Smooth muscle cell (in vitro differentiated cells): ENCODE data around the gene ZNF417. TPM values are rescaled to one million over a fixed set of nuclear protein-coding genes. Genes with fewer than 3 reads are reported as not detected.

Experiments used
- DNase-seq: peaks from one replicate; lab custom pipeline; 2025; ENCODE audit not compliant: unreplicated experiment; lab: John Stamatoyannopoulos, UW
- H2AFZ ChIP-seq: fragments of 200-600 bp; sonication (generic); 2 replicates; pipeline ENCODE4 v1.6.0; 2016; ENCODE audit warnings: antibody characterized with exemption, low read depth, mild to moderate bottlenecking
- H3F3A ChIP-seq: fragments of 200-600 bp; sonication (generic); 2 replicates; pipeline ENCODE4 v1.6.0; 2017; ENCODE audit warnings: antibody characterized with exemption, low read depth
- H3K27ac ChIP-seq: fragments of 200-600 bp; sonication (generic); 2 replicates; pipeline ENCODE4 v1.5.1; 2016; ENCODE audit warnings: low read depth, mild to moderate bottlenecking
- H3K27me3 ChIP-seq: fragments of 200-600 bp; sonication (generic); 2 replicates; pipeline ENCODE4 v1.6.1; 2016; ENCODE audit warnings: low read depth, mild to moderate bottlenecking
- H3K36me3 ChIP-seq: fragments of 200-600 bp; sonication (generic); 2 replicates; pipeline ENCODE4 v1.5.1; 2016; ENCODE audit warnings: low read depth
- H3K4me1 ChIP-seq: fragments of 200-600 bp; sonication (generic); 2 replicates; pipeline ENCODE4 v1.5.1; 2016; ENCODE audit warnings: low read depth
- H3K4me2 ChIP-seq: fragments of 200-600 bp; sonication (generic); 2 replicates; pipeline ENCODE4 v1.6.0; 2016; ENCODE audit warnings: mild to moderate bottlenecking
- H3K4me3 ChIP-seq: fragments of 200-600 bp; sonication (generic); 2 replicates; pipeline ENCODE4 v1.5.1; 2016; ENCODE audit warnings: mild to moderate bottlenecking
- H3K79me2 ChIP-seq: fragments of 200-600 bp; sonication (generic); 2 replicates; pipeline ENCODE4 v1.6.0; 2016; ENCODE audit warnings: low read depth, mild to moderate bottlenecking
- H3K9ac ChIP-seq: fragments of 200-600 bp; sonication (generic); 2 replicates; pipeline ENCODE4 v1.6.0; 2016; ENCODE audit warnings: low read depth
- H3K9me3 ChIP-seq: fragments of 200-600 bp; sonication (generic); replicated peaks from 2 replicates; pipeline ENCODE4 v1.5.1; 2016; ENCODE audit warnings: low read depth
- H4K20me1 ChIP-seq: fragments of 200-600 bp; sonication (generic); 2 replicates; pipeline ENCODE4 v1.6.0; 2016; ENCODE audit warnings: low read depth
- CTCF ChIP-seq: fragments of 200-600 bp; sonication (generic); IDR thresholded peaks from 2 replicates; pipeline ENCODE4 v1.5.1; 2017; ENCODE audit warnings: borderline replicate concordance, mild to moderate bottlenecking, antibody characterized with exemption; ENCODE audit not compliant: insufficient read depth, poor library complexity, severe bottlenecking
- WGBS: methylation state at CpG from one replicate; pipeline ENCODE4 v1.1.7; 2016; ENCODE audit warnings: low lambda C conversion rate; 5-methylcytosine and 5-hydroxymethylcytosine counted together
- polyA plus RNA-seq: library from polyadenylated mRNA; unstranded; fragments of >200 nt; fragmentation: Nextera tagmentation; extraction: Ambion mirVana; gene quantifications from 2 replicates; pipeline ENCODE4 v1.2.1, GENCODE V29; 2016
- total RNA-seq: library from RNA; depleted of rRNA; stranded (reverse); fragments of >200 nt; gene quantifications from 2 replicates; pipeline ENCODE4 v1.2.3, GENCODE V29; 2014

Gene ZNF417
- total and polyA plus RNA-seq, 2 experiments from 2014 or later, result 2.6 to 9.8 TPM

- H3K36me3 ChIP-seq, result peaks cover 22% of the 10 kb centered on the region
- no peak for DNase-seq
- peaks cover 41% of the 10 kb centered on the region for H3K79me2 ChIP-seq
- H3K27ac ChIP-seq, result no peak overlapping the region
- peaks cover 7% of the 10 kb centered on the region for H3K4me1 ChIP-seq
- no peaks in the 10 kb centered on the region for H3F3A ChIP-seq
- no peaks in the 10 kb centered on the region for H3K27me3 ChIP-seq
- H3K4me3 ChIP-seq, result peak overlapping the region; percentile 90
- no peak overlapping the region for H3K9ac ChIP-seq
- no peaks in the 10 kb centered on the region for H4K20me1 ChIP-seq
- TF ChIP-seq CTCF, result no peak
- 88% methylated on average over 2 of the region's 2 CpGs for WGBS
- peaks cover under 1% of the 10 kb centered on the region for H3K9me3 ChIP-seq
- H2AFZ ChIP-seq, result no peak overlapping the region
- peak overlapping the region; percentile 96 for H3K4me2 ChIP-seq
Measured at GRCh38 chr19:57946316-57946715, 29.9 kb upstream of the ZNF417 start.

GRCh38 chr19:57941593-57941992 is 25.2 kb upstream of the ZNF417 start:
- peaks cover 33% of the 10 kb centered on the region for H3K79me2 ChIP-seq
- DNase-seq, result no peak
- H2AFZ ChIP-seq, result no peak overlapping the region
- H3K9ac ChIP-seq, result no peak overlapping the region
- no peaks in the 10 kb centered on the region for H3K27me3 ChIP-seq
- H3K4me1 ChIP-seq, result peaks cover 5% of the 10 kb centered on the region
- H3F3A ChIP-seq, result no peaks in the 10 kb centered on the region
- no peak overlapping the region for H3K27ac ChIP-seq
- H3K4me3 ChIP-seq, result no peak overlapping the region
- H4K20me1 ChIP-seq, result no peaks in the 10 kb centered on the region
- no peak overlapping the region for H3K4me2 ChIP-seq
- peaks cover 5% of the 10 kb centered on the region for H3K9me3 ChIP-seq
- TF ChIP-seq CTCF, result no peak
- peaks cover 27% of the 10 kb centered on the region for H3K36me3 ChIP-seq
- WGBS, result 97% methylated on average over 3 of the region's 3 CpGs

- H3F3A ChIP-seq, result no peaks in the 10 kb centered on the region
- H3K27me3 ChIP-seq, result no peaks in the 10 kb centered on the region
- TF ChIP-seq CTCF, result no peak
- no peak overlapping the region for H3K27ac ChIP-seq
- no peak overlapping the region for H2AFZ ChIP-seq
- peak overlapping the region; percentile 97 for H3K4me3 ChIP-seq
- H4K20me1 ChIP-seq, result no peaks in the 10 kb centered on the region
- peaks cover 19% of the 10 kb centered on the region for H3K79me2 ChIP-seq
- no peak overlapping the region for H3K9ac ChIP-seq
- H3K4me2 ChIP-seq, result no peak overlapping the region
- H3K4me1 ChIP-seq, result no peaks in the 10 kb centered on the region
- no peak for DNase-seq
- peaks cover 7% of the 10 kb centered on the region for H3K36me3 ChIP-seq
- 92% methylated on average over 12 of the region's 12 CpGs for WGBS
- H3K9me3 ChIP-seq, result no peaks in the 10 kb centered on the region
Measured at GRCh38 chr19:57935731-57936130, 19.3 kb upstream of the ZNF417 start.
